Measurements from ENCODE around the gene COL17A1.

COL17A1 gene

GRCh38 chr10:104096692-104097091, 11.0 kb upstream of the COL17A1 start:
- Histone ChIP-seq H3K36me3 (ENCODE audit: insufficient read depth, low read length) (no peaks in the 10 kb centered on the region), H3K4me1 (ENCODE audit: insufficient read depth, low read length, severe bottlenecking) (no peaks in the 10 kb centered on the region), H3K27me3 (ENCODE audit: insufficient read depth, low read length) (no peaks in the 10 kb centered on the region), H3K9me2 (ENCODE audit: low read depth, low read length) (no peaks in the 10 kb centered on the region), H3K27ac (ENCODE audit: low read depth, low read length, poor library complexity, severe bottlenecking) (no peak overlapping the region), H3K79me2 (ENCODE audit: insufficient read depth, low read length) (no peaks in the 10 kb centered on the region), H2AFZ (ENCODE audit: low read length) (no peak overlapping the region), H3K4me3 (ENCODE audit: low read depth, low read length, poor library complexity, severe bottlenecking) (no peak overlapping the region), H3F3A (ENCODE audit: insufficient read depth, low read length) (no peaks in the 10 kb centered on the region), H4K20me1 (ENCODE audit: insufficient read depth, low read length) (no peaks in the 10 kb centered on the region), H3K9me3 (ENCODE audit: low read length) (peaks cover 8% of the 10 kb centered on the region; the same call in 1 of the 2 replicates), H3K4me2 (ENCODE audit: low read length) (no peak overlapping the region), H3K9ac (ENCODE audit: low read length) (no peak overlapping the region)
- TF ChIP-seq CTCF (IDR thresholded peaks at IDR 0.05; ENCODE audit: low read length) (no peak), EZH2 (IDR thresholded peaks at IDR 0.05; ENCODE audit: borderline replicate concordance, low read length) (no peak)

GRCh38 chr10:104092749-104093148, 7.1 kb upstream of the COL17A1 start:
- Histone ChIP-seq H3K9me3 (ENCODE audit: low read length) (peaks cover 8% of the 10 kb centered on the region; the same call in 1 of the 2 replicates), H3K9me2 (ENCODE audit: low read depth, low read length) (no peaks in the 10 kb centered on the region), H3K79me2 (ENCODE audit: insufficient read depth, low read length) (no peaks in the 10 kb centered on the region), H3K27ac (ENCODE audit: low read depth, low read length, poor library complexity, severe bottlenecking) (no peak overlapping the region), H3K27me3 (ENCODE audit: insufficient read depth, low read length) (no peaks in the 10 kb centered on the region), H3K4me3 (ENCODE audit: low read depth, low read length, poor library complexity, severe bottlenecking) (no peak overlapping the region), H3K4me1 (ENCODE audit: insufficient read depth, low read length, severe bottlenecking) (no peaks in the 10 kb centered on the region), H4K20me1 (ENCODE audit: insufficient read depth, low read length) (no peaks in the 10 kb centered on the region), H3K36me3 (ENCODE audit: insufficient read depth, low read length) (no peaks in the 10 kb centered on the region), H2AFZ (ENCODE audit: low read length) (no peak overlapping the region), H3F3A (ENCODE audit: insufficient read depth, low read length) (no peaks in the 10 kb centered on the region), H3K9ac (ENCODE audit: low read length) (no peak overlapping the region), H3K4me2 (ENCODE audit: low read length) (no peak overlapping the region)
- TF ChIP-seq EZH2 (IDR thresholded peaks at IDR 0.05; ENCODE audit: borderline replicate concordance, low read length), result no peak
- no peak for TF ChIP-seq CTCF (IDR thresholded peaks at IDR 0.05; ENCODE audit: low read length)

- Histone ChIP-seq H3K9ac (ENCODE audit: low read length) (no peak overlapping the region), H3K79me2 (ENCODE audit: insufficient read depth, low read length) (no peaks in the 10 kb centered on the region), H3K4me3 (ENCODE audit: low read depth, low read length, poor library complexity, severe bottlenecking) (no peak overlapping the region), H3K4me2 (ENCODE audit: low read length) (no peak overlapping the region), H3K9me3 (ENCODE audit: low read length) (no peaks in the 10 kb centered on the region), H3K4me1 (ENCODE audit: insufficient read depth, low read length, severe bottlenecking) (no peaks in the 10 kb centered on the region), H3K27ac (ENCODE audit: low read depth, low read length, poor library complexity, severe bottlenecking) (no peak overlapping the region), H2AFZ (ENCODE audit: low read length) (no peak overlapping the region), H3K36me3 (ENCODE audit: insufficient read depth, low read length) (no peaks in the 10 kb centered on the region), H3K27me3 (ENCODE audit: insufficient read depth, low read length) (no peaks in the 10 kb centered on the region), H3K9me2 (ENCODE audit: low read depth, low read length) (no peaks in the 10 kb centered on the region), H3F3A (ENCODE audit: insufficient read depth, low read length) (no peaks in the 10 kb centered on the region), H4K20me1 (ENCODE audit: insufficient read depth, low read length) (no peaks in the 10 kb centered on the region)
- TF ChIP-seq CTCF (IDR thresholded peaks at IDR 0.05; ENCODE audit: low read length) (no peak), EZH2 (IDR thresholded peaks at IDR 0.05; ENCODE audit: borderline replicate concordance, low read length) (no peak)
Measured at GRCh38 chr10:104090611-104091010, 4.9 kb upstream of the COL17A1 start.
